NCI-H524 treated with DMSO at 0.1 percent for 48 hours (cell line): ENCODE results near the gene RAPGEF1.

Experiments used
- DNase-seq: peaks from one replicate; lab custom pipeline; 2025; lab: John Stamatoyannopoulos, UW

Gene RAPGEF1

GRCh38 chr9:131625508-131625787 is 114.4 kb downstream of the RAPGEF1 start:
- DNase-seq: no peak

GRCh38 chr9:131624636-131625507 is 115.0 kb downstream of the RAPGEF1 start:
- DNase-seq: no peak

GRCh38 chr9:131623655-131624330 is 116.1 kb downstream of the RAPGEF1 start:
- no peak for DNase-seq

DNA sequence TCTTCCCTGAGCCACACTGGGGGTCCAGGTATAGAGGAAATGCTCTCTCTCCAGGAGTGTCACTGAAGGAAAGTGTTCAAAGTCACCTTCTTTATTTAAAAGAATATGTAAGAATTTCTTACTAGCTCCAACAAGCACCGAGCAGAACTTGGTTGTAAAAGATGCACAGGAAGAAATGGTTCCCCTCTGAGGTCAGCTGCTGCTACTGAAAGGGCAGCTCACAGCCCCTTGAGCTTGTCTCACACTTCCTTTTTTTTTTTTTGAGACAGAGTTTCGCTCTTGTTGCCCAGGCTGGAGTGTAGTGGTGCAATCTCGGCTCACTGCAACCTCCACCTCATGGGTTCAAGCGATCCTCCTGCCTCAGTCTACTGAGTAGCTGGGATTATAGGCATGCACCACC is 117.4 kb downstream of the RAPGEF1 start:
- DNase-seq: no peak

DNA sequence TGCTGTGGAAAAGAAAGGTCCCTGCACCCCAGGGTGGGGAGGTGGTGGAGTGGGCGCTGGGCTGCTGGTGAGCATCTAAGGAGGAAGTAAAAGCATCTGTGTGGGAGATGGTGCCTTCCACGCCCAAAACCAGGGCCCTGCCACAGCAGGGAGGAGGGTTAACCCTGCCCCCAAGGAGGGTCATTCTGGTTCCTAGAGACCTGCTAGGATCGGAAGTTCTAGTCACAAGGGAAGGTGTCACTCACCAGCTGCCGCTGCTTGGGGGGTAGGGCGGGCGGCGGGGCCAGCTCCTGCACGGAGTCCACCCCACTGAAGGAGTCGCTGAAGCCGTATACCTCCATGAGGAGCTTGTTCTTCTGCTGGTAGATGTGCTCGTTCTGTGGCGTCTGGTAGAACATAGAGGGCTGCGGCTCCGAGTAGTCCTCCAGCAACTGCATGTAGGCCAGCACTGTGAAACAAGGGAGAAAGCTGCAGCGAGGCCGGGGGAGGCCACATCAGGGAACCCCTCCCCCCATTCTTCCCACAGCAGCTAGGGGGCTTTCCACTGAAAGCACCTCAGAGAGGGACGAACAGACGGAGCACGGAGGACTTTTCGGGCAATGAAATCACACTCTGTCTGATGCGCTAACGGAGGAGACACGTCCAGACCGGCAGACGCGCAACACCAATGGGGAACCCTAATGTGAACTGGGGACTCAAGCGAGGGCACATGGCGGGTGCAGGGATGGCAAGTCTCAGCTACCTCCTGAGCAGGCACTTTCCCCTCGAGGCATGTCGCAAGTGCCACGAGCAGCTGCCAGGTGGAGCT is 118.1 kb downstream of the RAPGEF1 start:
- DNase-seq: no peak

GRCh38 chr9:131620764-131621520 is 118.9 kb downstream of the RAPGEF1 start:
- no peak for DNase-seq

- no peak for DNase-seq
These were observed 120.2 kb downstream of the RAPGEF1 start for GRCh38 chr9:131619680-131620079.

DNA sequence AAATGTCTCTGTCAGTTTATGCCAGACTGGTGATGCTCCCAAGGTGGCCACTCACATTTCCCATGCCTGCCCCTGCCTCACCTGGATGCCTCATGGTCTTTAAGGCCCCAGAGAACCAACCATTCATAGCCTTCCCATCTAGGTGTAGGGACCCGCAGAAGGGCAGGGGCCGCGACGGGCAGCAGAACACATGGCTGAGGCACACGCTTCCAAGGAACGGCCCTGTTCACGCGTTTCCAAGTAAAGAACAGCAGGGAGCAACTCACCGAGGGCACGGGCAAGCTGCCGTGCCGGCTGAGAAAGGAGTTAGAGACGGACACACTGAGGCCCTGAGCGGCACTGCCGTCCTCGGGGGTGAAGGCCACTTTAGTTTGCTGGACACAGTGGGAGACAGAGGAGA is 121.1 kb downstream of the RAPGEF1 start:
- no peak for DNase-seq

DNA sequence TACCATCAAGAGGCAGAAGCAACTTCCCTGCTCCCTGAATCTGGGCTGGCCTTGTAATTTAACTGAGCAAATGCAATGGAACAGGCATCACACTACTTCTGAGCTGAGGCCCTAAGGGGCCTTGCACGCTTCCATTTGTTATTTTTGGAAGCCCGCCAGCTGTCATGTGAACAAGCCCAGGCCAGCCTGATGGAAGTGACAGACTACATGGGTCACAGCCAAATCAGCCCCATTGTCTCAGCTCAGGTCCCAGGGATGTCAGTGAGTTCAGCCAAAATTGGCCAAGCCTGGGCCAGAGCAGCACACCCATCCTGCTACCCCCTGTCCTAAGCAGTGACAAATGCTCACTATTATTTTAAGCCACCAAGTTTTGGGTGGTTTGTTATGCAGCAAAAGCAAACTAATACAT is 121.8 kb downstream of the RAPGEF1 start:
- no peak for DNase-seq

- DNase-seq: no peak
These were observed 122.3 kb downstream of the RAPGEF1 start for GRCh38 chr9:131617611-131618010.

- no peak for DNase-seq
These were observed 122.8 kb downstream of the RAPGEF1 start for GRCh38 chr9:131616983-131617604.

DNA sequence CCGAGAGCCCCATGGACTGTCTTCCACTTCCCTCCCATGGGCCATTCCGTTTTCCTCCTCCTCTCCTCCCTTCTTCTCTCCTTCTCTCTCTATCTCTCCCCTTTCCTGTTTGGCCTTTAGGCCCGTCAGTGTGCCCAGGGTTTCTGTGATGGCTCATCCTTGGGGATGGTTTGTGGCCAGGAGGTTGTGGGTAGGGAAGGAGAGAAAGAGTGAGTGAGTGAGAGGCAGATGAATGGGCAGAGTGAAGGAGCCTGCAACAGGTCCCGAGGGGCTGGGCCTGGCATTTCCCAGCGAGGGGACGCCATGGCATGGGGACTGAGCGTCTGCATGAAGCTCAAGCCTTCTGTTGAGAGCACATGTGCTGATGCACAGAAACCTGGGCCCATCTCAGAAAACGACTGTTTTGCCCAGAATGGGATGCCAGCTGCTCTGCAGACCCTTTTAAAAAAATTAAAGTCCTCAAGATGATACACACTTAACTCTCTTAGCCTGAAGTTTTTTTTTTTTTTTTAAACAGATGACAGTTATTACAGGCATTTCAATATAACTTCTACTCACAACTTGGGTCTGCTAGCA is 125.4 kb downstream of the RAPGEF1 start:
- DNase-seq: no peak

DNA sequence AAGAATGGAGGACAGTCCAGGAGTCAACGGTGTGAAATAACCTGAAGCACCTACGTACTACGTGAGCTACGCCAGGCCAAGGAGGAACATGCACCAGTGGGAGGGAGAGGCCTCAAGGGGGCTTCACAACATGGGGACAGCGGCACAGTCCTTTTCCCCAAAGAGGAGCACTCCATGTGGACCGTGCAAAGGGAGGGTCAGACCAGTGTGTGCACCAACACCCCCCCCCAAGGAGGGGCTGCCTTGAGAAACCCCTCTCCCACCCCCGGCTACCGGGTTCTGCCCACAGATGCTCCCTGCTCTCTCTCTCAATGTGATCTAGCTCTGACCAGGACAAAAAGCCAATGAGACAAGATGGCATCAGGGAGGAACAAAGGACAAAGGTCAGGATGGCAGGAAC is 126.0 kb downstream of the RAPGEF1 start:
- DNase-seq: no peak

- no peak for DNase-seq
These were observed 127.0 kb downstream of the RAPGEF1 start for GRCh38 chr9:131612851-131613250.

DNA sequence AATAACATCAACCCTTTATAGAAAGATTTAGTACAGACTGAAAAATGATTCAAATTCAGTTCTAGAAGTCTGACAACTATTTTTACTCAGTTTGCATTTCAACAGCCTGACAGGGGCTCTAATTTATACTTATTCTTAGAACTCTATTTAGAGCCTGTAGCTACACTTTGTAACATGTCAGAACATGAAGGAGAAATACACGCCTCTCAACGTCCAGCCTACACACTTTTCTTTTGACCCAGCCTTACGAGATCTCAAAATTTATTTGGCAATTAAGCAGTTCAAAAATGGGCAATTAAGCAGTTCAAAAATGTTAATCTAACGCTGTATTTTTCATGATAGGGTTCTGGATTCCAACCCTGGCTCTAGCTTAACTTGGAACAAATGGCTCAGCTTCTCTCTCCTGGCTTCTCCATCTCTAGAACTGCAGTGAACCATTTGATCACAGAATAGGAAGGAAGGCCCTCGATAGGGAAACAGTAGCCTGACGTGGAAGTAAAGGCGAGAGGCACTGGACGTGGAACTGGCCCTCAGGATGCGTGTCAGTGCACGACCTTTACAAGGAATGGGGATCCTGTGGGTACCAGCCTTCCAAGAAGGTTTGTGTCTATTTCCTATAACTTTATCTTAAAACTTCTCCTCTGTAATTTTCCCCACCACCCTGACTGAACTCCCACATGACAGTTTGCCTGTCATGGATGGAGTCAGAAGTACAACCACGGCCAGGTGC is 128.1 kb downstream of the RAPGEF1 start:
- no peak for DNase-seq

GRCh38 chr9:131610231-131610761 is 129.6 kb downstream of the RAPGEF1 start:
- DNase-seq: no peak

- DNase-seq: no peak
These were observed 130.6 kb downstream of the RAPGEF1 start for GRCh38 chr9:131609099-131609830.

DNA sequence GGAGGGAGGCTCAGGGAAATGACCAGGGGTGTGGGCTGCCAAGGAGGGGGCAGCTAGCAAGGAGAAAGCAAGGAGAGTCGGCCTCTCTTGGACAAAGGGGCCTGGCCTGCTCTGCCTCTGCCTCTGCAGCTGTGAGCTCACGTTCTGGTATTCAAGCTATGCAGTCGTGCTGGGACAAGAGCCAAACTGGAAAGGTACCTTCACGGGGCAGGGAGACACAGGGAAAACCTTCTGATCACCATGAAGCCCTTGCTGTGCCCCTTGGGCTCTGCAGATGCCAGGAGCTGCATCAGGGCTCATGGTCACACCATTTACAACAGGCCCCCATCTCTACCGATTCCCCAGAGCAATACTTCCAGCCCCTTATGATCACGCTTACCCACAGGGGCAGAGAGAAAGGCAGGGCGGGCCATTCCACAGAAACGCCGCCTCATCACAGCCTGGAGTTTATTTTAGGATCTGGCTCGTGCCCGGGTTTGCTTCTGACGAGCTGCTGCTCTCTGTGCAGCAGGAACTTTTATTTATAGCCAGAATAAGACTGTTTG is 131.3 kb downstream of the RAPGEF1 start:
- no peak for DNase-seq

GRCh38 chr9:131607591-131607990 is 132.3 kb downstream of the RAPGEF1 start:
- DNase-seq: no peak
